SU-DHL-6 (cell line): Measurements from ENCODE around the gene ZNF804B.

Experiments
- EZH2phosphoT487 ChIP-seq: fragments of 200-600 bp; sonication (generic), shearing (Covaris generic); conservative IDR thresholded peaks from 2 replicates; pipeline ENCODE4 v1.6.1; 2018; ENCODE audit warnings: mild to moderate bottlenecking, antibody characterized with exemption, low read length, moderate library complexity, mixed read lengths
- TF ChIP-seq, protein P1 (sequence below): fragments of 200-600 bp; sonication (generic); IDR thresholded peaks from one replicate; pipeline ENCODE4 v1.5.1; 2017; ENCODE audit warnings: antibody characterized with exemption, mild to moderate bottlenecking, low read length, moderate library complexity; ENCODE audit not compliant: insufficient read depth, poor library complexity, severe bottlenecking

DNA sequence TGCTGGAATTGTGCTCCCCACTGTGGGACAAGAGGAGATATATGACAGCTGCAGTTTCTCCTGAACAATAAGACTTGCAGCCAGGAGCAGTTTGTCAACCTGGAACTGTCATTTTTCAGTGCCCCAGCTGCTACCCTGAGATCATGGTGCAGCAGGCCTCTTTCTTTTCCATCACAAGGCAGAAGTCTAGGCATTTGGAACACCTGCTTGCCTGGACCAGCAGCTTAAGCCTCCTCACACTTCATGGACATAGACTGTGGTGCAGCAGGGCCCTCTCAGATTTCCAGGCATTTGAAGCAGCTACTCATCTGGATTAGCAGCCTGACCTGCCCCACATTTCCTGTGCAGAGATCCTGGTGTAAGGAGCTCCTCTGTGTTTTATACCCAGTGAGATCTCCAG, 486.7 kb downstream of the ZNF804B start:
- TF ChIP-seq EZH2phosphoT487: no peak
- TF ChIP-seq, protein P1, sequence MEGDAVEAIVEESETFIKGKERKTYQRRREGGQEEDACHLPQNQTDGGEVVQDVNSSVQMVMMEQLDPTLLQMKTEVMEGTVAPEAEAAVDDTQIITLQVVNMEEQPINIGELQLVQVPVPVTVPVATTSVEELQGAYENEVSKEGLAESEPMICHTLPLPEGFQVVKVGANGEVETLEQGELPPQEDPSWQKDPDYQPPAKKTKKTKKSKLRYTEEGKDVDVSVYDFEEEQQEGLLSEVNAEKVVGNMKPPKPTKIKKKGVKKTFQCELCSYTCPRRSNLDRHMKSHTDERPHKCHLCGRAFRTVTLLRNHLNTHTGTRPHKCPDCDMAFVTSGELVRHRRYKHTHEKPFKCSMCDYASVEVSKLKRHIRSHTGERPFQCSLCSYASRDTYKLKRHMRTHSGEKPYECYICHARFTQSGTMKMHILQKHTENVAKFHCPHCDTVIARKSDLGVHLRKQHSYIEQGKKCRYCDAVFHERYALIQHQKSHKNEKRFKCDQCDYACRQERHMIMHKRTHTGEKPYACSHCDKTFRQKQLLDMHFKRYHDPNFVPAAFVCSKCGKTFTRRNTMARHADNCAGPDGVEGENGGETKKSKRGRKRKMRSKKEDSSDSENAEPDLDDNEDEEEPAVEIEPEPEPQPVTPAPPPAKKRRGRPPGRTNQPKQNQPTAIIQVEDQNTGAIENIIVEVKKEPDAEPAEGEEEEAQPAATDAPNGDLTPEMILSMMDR: no peak
